Upper lobe of right lung (tissue), 1 donor: ENCODE measurements around the gene HSPA8. TPM values are rescaled to one million over a fixed set of nuclear protein-coding genes. Genes with fewer than 3 reads are reported as not detected.
"Not testable (repeated sequence)": the region's sequence is repeated elsewhere in the genome, so short reads cannot be mapped to it uniquely, and the experiment has no call there.

Experiments
- ATAC-seq: fragments of 200-7000 bp; cut with Tn5 transposase; one replicate; pipeline ENCODE4 v1.9.1; 2020; ENCODE audit warnings: mild to moderate bottlenecking, moderate library complexity
- DNase-seq: peaks from one replicate; pipeline ENCODE4 v3.0.0-alpha.2; 2020
- H3K27ac ChIP-seq: fragments of 200-600 bp; one replicate; pipeline ENCODE4 v1.8.0; 2022
- H3K27me3 ChIP-seq: fragments of 200-600 bp; one replicate; pipeline ENCODE4 v1.8.0; 2022; ENCODE audit warnings: mild to moderate bottlenecking
- H3K36me3 ChIP-seq: fragments of 200-600 bp; one replicate; pipeline ENCODE4 v1.8.0; 2022
- H3K4me1 ChIP-seq: fragments of 200-600 bp; one replicate; pipeline ENCODE4 v1.8.0; 2022
- H3K4me3 ChIP-seq: fragments of 200-600 bp; one replicate; pipeline ENCODE4 v1.8.0; 2022; ENCODE audit warnings: mild to moderate bottlenecking
- H3K9me3 ChIP-seq: fragments of 200-600 bp; one replicate; pipeline ENCODE4 v1.8.0; 2022
- CTCF ChIP-seq: fragments of 200-600 bp; IDR thresholded peaks from one replicate; pipeline ENCODE4 v1.8.0; 2022; ENCODE audit warnings: antibody characterized with exemption
- intact Hi-C: fragments of 100-400 bp; cut with DNase I; formaldehyde crosslinking; loops from one replicate; pipeline ENCODE4 v1.11.0; 2022
- total RNA-seq: library from RNA; stranded (reverse); fragmentation: NEBNext Ultra II Directional; extraction: Animal tissue kit (Norgen Biotek cat#: 25700); gene quantifications from one replicate; pipeline ENCODE4 v1.2.1, GENCODE V29; 2021
- donor health status: DM: no; HTN: yes; CAD: no; lungs with severe emphysema.

Gene HSPA8
- total RNA-seq, 1 donor from 2014 or later, result 840 TPM

GRCh38 chr11:123065621-123066020 is 3.7 kb upstream of the HSPA8 start:
- intact Hi-C loops, result no loop called here
- TF ChIP-seq CTCF, result no peak
- Histone ChIP-seq H3K9me3 (no peaks in the 10 kb centered on the region), H3K4me3 (no peak overlapping the region), H3K27me3 (no peaks in the 10 kb centered on the region), H3K36me3 (peaks cover 8% of the 10 kb centered on the region), H3K27ac (no peak overlapping the region), H3K4me1 (peaks cover 15% of the 10 kb centered on the region)
- ATAC-seq (no peak), DNase-seq (no peak)

GRCh38 chr11:123063826-123064657 is 2.1 kb upstream of the HSPA8 start:
- Histone ChIP-seq H3K36me3 (peaks cover 23% of the 10 kb centered on the region), H3K4me3 (peak overlapping the region; percentile 94), H3K9me3 (no peaks in the 10 kb centered on the region), H3K27me3 (no peaks in the 10 kb centered on the region), H3K4me1 (peaks cover 28% of the 10 kb centered on the region), H3K27ac (peak overlapping the region; percentile 100)
- ATAC-seq (no peak), DNase-seq (no peak)
- no peak for TF ChIP-seq CTCF
- intact Hi-C loops, result no loop called here

GRCh38 chr11:123062892-123063825 is 1.2 kb upstream of the HSPA8 start:
- TF ChIP-seq CTCF, result no peak
- peak; percentile 4 for ATAC-seq
- no peak for DNase-seq
- peaks cover 37% of the 10 kb centered on the region for H3K4me1 ChIP-seq
- peaks cover 32% of the 10 kb centered on the region for H3K36me3 ChIP-seq
- peak overlapping the region; percentile 94 for H3K4me3 ChIP-seq
- intact Hi-C loops, result no loop called here
- no peaks in the 10 kb centered on the region for H3K9me3 ChIP-seq
- H3K27me3 ChIP-seq, result no peaks in the 10 kb centered on the region
- peak overlapping the region; percentile 100 for H3K27ac ChIP-seq

GRCh38 chr11:123062158-123062891 is 389 bp upstream of the HSPA8 start:
- peak overlapping the region; percentile 94 for H3K4me3 ChIP-seq
- peak; percentile 95 for ATAC-seq
- intact Hi-C loops, result no loop called here
- H3K9me3 ChIP-seq, result no peaks in the 10 kb centered on the region
- H3K36me3 ChIP-seq, result peaks cover 41% of the 10 kb centered on the region
- peaks cover 44% of the 10 kb centered on the region for H3K4me1 ChIP-seq
- no peaks in the 10 kb centered on the region for H3K27me3 ChIP-seq
- TF ChIP-seq CTCF, result no peak
- peak overlapping the region; percentile 100 for H3K27ac ChIP-seq
- peak; percentile 100 for DNase-seq

- intact Hi-C loops, result no loop called here
- H3K36me3 ChIP-seq, result peaks cover 59% of the 10 kb centered on the region
- no peak overlapping the region for H3K27ac ChIP-seq
- peak overlapping the region; percentile 94 for H3K4me3 ChIP-seq
- no peaks in the 10 kb centered on the region for H3K27me3 ChIP-seq
- H3K4me1 ChIP-seq, result peaks cover 48% of the 10 kb centered on the region
- TF ChIP-seq CTCF, result no peak
- ATAC-seq (no peak), DNase-seq (no peak)
- H3K9me3 ChIP-seq, result no peaks in the 10 kb centered on the region
Observed at GRCh38 chr11:123060277-123061000, 1.5 kb downstream of the HSPA8 start.

- H3K4me1 ChIP-seq, result peaks cover 41% of the 10 kb centered on the region
- H3K27me3 ChIP-seq, H3K27ac ChIP-seq, DNase-seq, ATAC-seq, H3K9me3 ChIP-seq, intact Hi-C loops: not testable (repeated sequence)
- peak overlapping the region; percentile 94 for H3K4me3 ChIP-seq
- peaks cover 69% of the 10 kb centered on the region for H3K36me3 ChIP-seq
Observed at GRCh38 chr11:123059041-123059920, 2.7 kb downstream of the HSPA8 start.
